Neural progenitor cell (in vitro differentiated cells): ENCODE results near the gene TIFAB. TPM values are rescaled to one million over a fixed set of nuclear protein-coding genes. Genes with fewer than 3 reads are reported as not detected.

ENCODE experiments used
- DNase-seq: peaks from one replicate; pipeline ENCODE4 v3.0.0-alpha.2; 2016; ENCODE audit warnings: low spot score
- H2AFZ ChIP-seq: fragments of 200-600 bp; sonication (generic); replicated peaks from 2 replicates; pipeline ENCODE4 v1.6.1; 2016; ENCODE audit warnings: antibody characterized with exemption
- H3F3A ChIP-seq: fragments of 200-600 bp; sonication (generic); 2 replicates; pipeline ENCODE4 v1.6.1; 2016; ENCODE audit warnings: antibody characterized with exemption, low read depth
- H3K27ac ChIP-seq: fragments of 200-600 bp; sonication (generic); 2 replicates; pipeline ENCODE4 v1.5.1; 2016; ENCODE audit warnings: mild to moderate bottlenecking
- H3K27me3 ChIP-seq: fragments of 200-600 bp; sonication (generic); 2 replicates; pipeline ENCODE4 v1.6.1; 2016; ENCODE audit warnings: mild to moderate bottlenecking, moderate library complexity
- H3K36me3 ChIP-seq: fragments of 200-600 bp; sonication (generic); 2 replicates; pipeline ENCODE4 v1.5.1; 2016
- H3K4me1 ChIP-seq: fragments of 200-600 bp; sonication (generic); 2 replicates; pipeline ENCODE4 v1.6.1; 2016; ENCODE audit warnings: mixed run types
- H3K4me2 ChIP-seq: fragments of 200-600 bp; sonication (generic); 2 replicates; pipeline ENCODE4 v1.6.1; 2016
- H3K4me3 ChIP-seq: fragments of 200-600 bp; sonication (generic); 2 replicates; pipeline ENCODE4 v1.5.1; 2016
- H3K79me2 ChIP-seq: fragments of 200-600 bp; sonication (generic); 2 replicates; pipeline ENCODE4 v1.6.1; 2016; ENCODE audit warnings: low read depth
- H3K9ac ChIP-seq: fragments of 200-600 bp; sonication (generic); 2 replicates; pipeline ENCODE4 v1.6.1; 2016
- H3K9me3 ChIP-seq: fragments of 200-600 bp; sonication (generic); 2 replicates; pipeline ENCODE4 v1.5.1; 2016; ENCODE audit warnings: low read depth
- H4K20me1 ChIP-seq: fragments of 200-600 bp; sonication (generic); 2 replicates; pipeline ENCODE4 v1.6.1; 2016; ENCODE audit warnings: low read depth
- H3K27ac Mint-ChIP-seq: 3 replicates; pipeline ENCODE4 v1.8.0; 2021; ENCODE audit warnings: mixed read lengths
- H3K27me3 Mint-ChIP-seq: 2 replicates; pipeline ENCODE4 v1.8.0; 2022; ENCODE audit warnings: low read depth, mild to moderate bottlenecking, inconsistent platforms, moderate library complexity, mixed read lengths; ENCODE audit not compliant: insufficient read depth
- H3K36me3 Mint-ChIP-seq: 3 replicates; pipeline ENCODE4 v1.8.0; 2021; ENCODE audit warnings: mixed read lengths
- H3K4me1 Mint-ChIP-seq: 3 replicates; pipeline ENCODE4 v1.8.0; 2021; ENCODE audit warnings: mixed read lengths
- H3K4me3 Mint-ChIP-seq: 3 replicates; pipeline ENCODE4 v1.8.0; 2021; ENCODE audit warnings: mild to moderate bottlenecking, moderate library complexity, mixed read lengths
- H3K9me3 Mint-ChIP-seq: 3 replicates; pipeline ENCODE4 v1.8.0; 2020; ENCODE audit warnings: mixed read lengths
- EZH2 ChIP-seq: fragments of 200-600 bp; sonication (generic); IDR thresholded peaks from 2 replicates; pipeline ENCODE4 v1.6.1; 2017; ENCODE audit warnings: antibody characterized with exemption, mild to moderate bottlenecking, moderate library complexity
- EZH2phosphoT487 ChIP-seq: fragments of 200-600 bp; sonication (generic); IDR thresholded peaks from 2 replicates; pipeline ENCODE4 v1.6.1; 2017; ENCODE audit warnings: antibody characterized with exemption
- total RNA-seq: library from RNA; depleted of rRNA; stranded (reverse); fragments of >200 nt; gene quantifications from 2 replicates; pipeline ENCODE4 v1.2.3, GENCODE V29; 2015; ENCODE audit warnings: low replicate concordance
- TF ChIP-seq, protein P1 (sequence below): fragments of 200-600 bp; sonication (generic); IDR thresholded peaks from 2 replicates; pipeline ENCODE4 v1.5.1; 2017; ENCODE audit warnings: antibody characterized with exemption, mild to moderate bottlenecking

Gene TIFAB
- total RNA-seq, 1 donor from 2014 or later = not detected

DNA sequence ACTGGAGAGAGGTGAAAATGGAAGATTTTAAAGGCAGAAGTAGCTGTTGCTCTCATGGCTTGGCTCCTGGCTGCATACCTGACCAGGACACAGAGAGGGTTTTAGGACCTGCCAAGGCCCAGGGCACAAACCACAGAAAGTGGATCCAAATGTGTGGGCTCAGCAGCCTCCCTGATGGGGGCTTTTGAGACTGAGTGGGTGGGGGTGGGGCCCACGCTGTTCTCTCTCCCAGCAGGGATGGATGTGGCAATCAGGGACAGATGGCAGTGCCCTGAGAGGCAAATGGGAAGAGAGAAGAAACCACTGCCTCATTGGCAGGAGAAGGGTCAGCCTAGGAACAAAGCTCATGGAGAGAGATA is 34.9 kb upstream of the TIFAB start:
- Histone ChIP-seq H3F3A (peaks cover 48% of the 10 kb centered on the region), H2AFZ (no peak overlapping the region), H4K20me1 (peaks cover 96% of the 10 kb centered on the region), H3K9me3 (no peaks in the 10 kb centered on the region), H3K27me3 (peaks cover 100% of the 10 kb centered on the region), H3K27ac (no peak overlapping the region), H3K4me3 (no peak overlapping the region), H3K4me1 (peaks cover 46% of the 10 kb centered on the region), H3K79me2 (no peaks in the 10 kb centered on the region), H3K4me2 (no peak overlapping the region), H3K9ac (no peak overlapping the region), H3K36me3 (no peaks in the 10 kb centered on the region)
- Mint-ChIP-seq H3K9me3 (no peaks in the 10 kb centered on the region), H3K36me3 (peaks cover 2% of the 10 kb centered on the region), H3K27ac (no peak overlapping the region), H3K27me3 (peaks cover 60% of the 10 kb centered on the region), H3K4me1 (peaks cover 65% of the 10 kb centered on the region), H3K4me3 (peak overlapping the region; percentile 67)
- DNase-seq = no peak
- no peak for TF ChIP-seq EZH2phosphoT487
- TF ChIP-seq, protein P1, sequence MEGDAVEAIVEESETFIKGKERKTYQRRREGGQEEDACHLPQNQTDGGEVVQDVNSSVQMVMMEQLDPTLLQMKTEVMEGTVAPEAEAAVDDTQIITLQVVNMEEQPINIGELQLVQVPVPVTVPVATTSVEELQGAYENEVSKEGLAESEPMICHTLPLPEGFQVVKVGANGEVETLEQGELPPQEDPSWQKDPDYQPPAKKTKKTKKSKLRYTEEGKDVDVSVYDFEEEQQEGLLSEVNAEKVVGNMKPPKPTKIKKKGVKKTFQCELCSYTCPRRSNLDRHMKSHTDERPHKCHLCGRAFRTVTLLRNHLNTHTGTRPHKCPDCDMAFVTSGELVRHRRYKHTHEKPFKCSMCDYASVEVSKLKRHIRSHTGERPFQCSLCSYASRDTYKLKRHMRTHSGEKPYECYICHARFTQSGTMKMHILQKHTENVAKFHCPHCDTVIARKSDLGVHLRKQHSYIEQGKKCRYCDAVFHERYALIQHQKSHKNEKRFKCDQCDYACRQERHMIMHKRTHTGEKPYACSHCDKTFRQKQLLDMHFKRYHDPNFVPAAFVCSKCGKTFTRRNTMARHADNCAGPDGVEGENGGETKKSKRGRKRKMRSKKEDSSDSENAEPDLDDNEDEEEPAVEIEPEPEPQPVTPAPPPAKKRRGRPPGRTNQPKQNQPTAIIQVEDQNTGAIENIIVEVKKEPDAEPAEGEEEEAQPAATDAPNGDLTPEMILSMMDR = no peak
- no peak for TF ChIP-seq EZH2

DNA sequence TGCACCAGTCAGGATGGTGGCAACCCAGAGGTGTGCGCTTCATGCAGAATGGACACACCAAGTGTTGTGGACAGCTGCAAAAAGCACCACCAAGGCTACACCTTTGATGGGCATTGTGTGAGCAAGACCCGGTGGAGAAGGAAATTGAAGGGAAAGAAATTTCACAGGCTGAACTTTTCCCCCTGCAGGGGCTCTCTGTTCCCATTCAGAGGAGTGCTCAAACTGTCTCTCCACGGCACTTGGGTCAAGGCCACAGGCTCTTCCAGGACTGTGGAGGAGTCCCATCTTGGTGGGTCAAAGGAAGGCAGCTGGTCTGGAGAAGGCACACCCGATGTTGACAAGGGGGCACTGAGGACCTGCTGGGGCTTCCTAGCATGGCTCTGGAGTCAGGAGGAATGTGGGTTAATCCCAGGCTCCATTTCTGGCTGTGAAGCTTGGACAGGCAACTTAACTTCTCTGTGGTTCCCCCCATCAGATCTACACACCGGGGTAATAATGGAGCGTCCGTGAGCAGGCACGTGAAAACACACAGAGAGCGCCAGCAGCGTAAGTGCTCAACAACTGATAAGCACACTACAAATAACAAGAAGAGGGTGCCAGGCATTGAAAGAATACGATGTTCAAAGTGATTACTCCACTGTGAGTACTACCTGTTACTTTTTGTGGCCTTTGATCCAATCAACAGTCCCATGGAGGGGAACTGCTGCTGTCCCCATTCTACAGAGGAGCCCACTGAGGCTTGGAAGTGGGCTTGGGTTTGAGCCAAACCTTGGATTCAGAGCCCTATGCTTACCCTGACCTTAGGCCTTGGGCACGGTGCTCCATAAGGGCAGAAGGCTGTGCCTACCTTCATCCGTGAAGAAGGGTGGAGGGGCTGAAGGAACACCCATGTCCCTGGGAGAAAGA is 34.2 kb upstream of the TIFAB start:
- Histone ChIP-seq H4K20me1 (peaks cover 96% of the 10 kb centered on the region), H3K4me2 (no peak overlapping the region), H3K9me3 (no peaks in the 10 kb centered on the region), H3K27me3 (peaks cover 100% of the 10 kb centered on the region), H2AFZ (no peak overlapping the region), H3K27ac (no peak overlapping the region), H3K79me2 (no peaks in the 10 kb centered on the region), H3K36me3 (no peaks in the 10 kb centered on the region), H3F3A (peaks cover 43% of the 10 kb centered on the region), H3K4me3 (no peak overlapping the region), H3K9ac (no peak overlapping the region), H3K4me1 (peaks cover 39% of the 10 kb centered on the region)
- H3K36me3 Mint-ChIP-seq = peaks cover 2% of the 10 kb centered on the region
- no peak overlapping the region for H3K27ac Mint-ChIP-seq
- peaks cover 56% of the 10 kb centered on the region for H3K27me3 Mint-ChIP-seq
- peaks cover 65% of the 10 kb centered on the region for H3K4me1 Mint-ChIP-seq
- H3K4me3 Mint-ChIP-seq = peak overlapping the region; percentile 67
- TF ChIP-seq EZH2phosphoT487 = no peak
- TF ChIP-seq, protein P1 = no peak
- no peak for TF ChIP-seq EZH2
- no peak for DNase-seq
- no peaks in the 10 kb centered on the region for H3K9me3 Mint-ChIP-seq

DNA sequence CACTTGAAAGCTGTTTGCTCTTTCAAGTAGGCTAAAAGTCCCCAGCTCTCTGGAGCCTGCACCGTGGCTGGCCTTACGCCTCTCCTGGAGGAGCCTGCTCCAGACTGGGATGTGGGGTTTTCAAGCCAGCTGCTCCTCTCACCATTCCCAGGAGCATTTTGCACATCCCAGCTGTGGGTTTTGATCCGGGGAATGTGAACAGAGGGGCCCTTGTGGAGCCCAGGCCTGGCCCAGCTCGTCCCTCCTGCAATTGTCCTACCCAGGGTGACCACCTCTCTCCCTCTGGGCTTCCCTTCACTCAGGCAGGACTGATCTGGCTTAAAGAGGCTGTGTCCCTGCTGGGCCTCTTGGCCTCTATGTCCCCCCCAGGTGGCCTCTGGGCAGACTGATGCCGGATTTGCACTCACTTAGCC is 32.5 kb upstream of the TIFAB start:
- no peaks in the 10 kb centered on the region for H3K79me2 ChIP-seq
- Mint-ChIP-seq H3K27me3 (peaks cover 48% of the 10 kb centered on the region), H3K4me1 (peaks cover 53% of the 10 kb centered on the region), H3K36me3 (peaks cover 2% of the 10 kb centered on the region), H3K4me3 (no peak overlapping the region), H3K9me3 (peaks cover 3% of the 10 kb centered on the region), H3K27ac (no peak overlapping the region)
- no peak overlapping the region for H3K9ac ChIP-seq
- H2AFZ ChIP-seq = no peak overlapping the region
- peaks cover 92% of the 10 kb centered on the region for H4K20me1 ChIP-seq
- no peak overlapping the region for H3K27ac ChIP-seq
- peaks cover 27% of the 10 kb centered on the region for H3F3A ChIP-seq
- H3K4me3 ChIP-seq = no peak overlapping the region
- peaks cover 22% of the 10 kb centered on the region for H3K4me1 ChIP-seq
- no peak overlapping the region for H3K4me2 ChIP-seq
- H3K36me3 ChIP-seq = no peaks in the 10 kb centered on the region
- TF ChIP-seq EZH2phosphoT487 (no peak), EZH2 (no peak)
- TF ChIP-seq, protein P1 = no peak
- H3K9me3 ChIP-seq = no peaks in the 10 kb centered on the region
- peaks cover 100% of the 10 kb centered on the region for H3K27me3 ChIP-seq
- DNase-seq = peak; percentile 51
